G401.6 (cell line): ENCODE measurements around the gene RSPH9.
"Not testable (repeated sequence)": the region's sequence is repeated elsewhere in the genome, so short reads cannot be mapped to it uniquely, and the experiment has no call there.

ENCODE experiments used
- FAIRE-seq: peaks from 2 replicates; lab custom pipeline; 2012; peaks lifted over from hg19 to GRCh38; lab: Jason Lieb, UNC

RSPH9 gene

GRCh38 chr6:43687437-43688347 is 42.9 kb downstream of the RSPH9 start, which contains the start of gene MRPS18A:
Gene MRPS18A, minus strand, starts transcription at chr6:43687791. Its CDS starts 12 bp downstream, at chr6:43687779.
- peak; percentile 71 for FAIRE-seq

- FAIRE-seq: no peak
These were observed 44.6 kb downstream of the RSPH9 start for GRCh38 chr6:43689421-43689820.

GRCh38 chr6:43695215-43695966 is 50.6 kb downstream of the RSPH9 start:
- FAIRE-seq: no peak

- no peak for FAIRE-seq
These were observed 51.1 kb downstream of the RSPH9 start for GRCh38 chr6:43695967-43696291.

- no peak for FAIRE-seq
These were observed 52.6 kb downstream of the RSPH9 start for GRCh38 chr6:43697421-43697820.

GRCh38 chr6:43698584-43699349 is 53.9 kb downstream of the RSPH9 start:
- no peak for FAIRE-seq

GRCh38 chr6:43699564-43700186 is 54.8 kb downstream of the RSPH9 start:
- no peak for FAIRE-seq

- not testable (repeated sequence) for FAIRE-seq
These were observed 56.2 kb downstream of the RSPH9 start for GRCh38 chr6:43700939-43701560.

GRCh38 chr6:43702171-43702533 is 57.3 kb downstream of the RSPH9 start:
- no peak for FAIRE-seq

GRCh38 chr6:43702534-43703440 is 58.0 kb downstream of the RSPH9 start:
- FAIRE-seq: no peak

- no peak for FAIRE-seq
These were observed 58.9 kb downstream of the RSPH9 start for GRCh38 chr6:43703512-43704429.

- FAIRE-seq: no peak
These were observed 61.2 kb downstream of the RSPH9 start for GRCh38 chr6:43705996-43706395.

GRCh38 chr6:43706788-43707187 is 62.0 kb downstream of the RSPH9 start:
- FAIRE-seq: no peak

GRCh38 chr6:43707269-43707668 is 62.4 kb downstream of the RSPH9 start:
- no peak for FAIRE-seq

GRCh38 chr6:43707767-43708166 is 62.9 kb downstream of the RSPH9 start:
- FAIRE-seq: no peak

- FAIRE-seq: no peak
These were observed 64.2 kb downstream of the RSPH9 start for GRCh38 chr6:43708860-43709653.

- no peak for FAIRE-seq
These were observed 64.9 kb downstream of the RSPH9 start for GRCh38 chr6:43709654-43710303.

GRCh38 chr6:43710576-43710975 is 65.7 kb downstream of the RSPH9 start:
- no peak for FAIRE-seq
